ENCODE results near the gene COLEC12.
"Not testable (repeated sequence)": the region's sequence is repeated elsewhere in the genome, so short reads cannot be mapped to it uniquely, and the experiment has no call there.

The COLEC12 gene

DNA sequence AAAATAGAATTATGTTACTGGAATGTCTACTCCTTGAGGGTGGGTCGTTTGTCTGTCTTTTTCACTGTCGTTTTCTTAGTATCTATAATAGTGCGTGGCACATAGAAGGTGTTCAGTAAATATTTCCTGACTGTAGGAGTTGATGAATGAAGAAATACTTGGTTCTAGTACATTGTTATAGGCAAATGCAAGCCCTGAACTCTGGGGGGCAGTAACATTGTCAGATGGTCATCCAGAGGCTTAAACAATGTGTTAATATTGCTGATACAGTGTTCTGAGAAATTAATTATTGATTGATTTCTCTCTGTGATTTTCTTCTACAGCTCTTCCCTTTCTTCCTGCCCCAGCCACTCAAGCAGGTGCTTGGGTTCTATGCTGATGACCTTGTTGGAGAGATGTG, 208.2 kb downstream of the COLEC12 start:
- TF ChIP-seq, protein P1, sequence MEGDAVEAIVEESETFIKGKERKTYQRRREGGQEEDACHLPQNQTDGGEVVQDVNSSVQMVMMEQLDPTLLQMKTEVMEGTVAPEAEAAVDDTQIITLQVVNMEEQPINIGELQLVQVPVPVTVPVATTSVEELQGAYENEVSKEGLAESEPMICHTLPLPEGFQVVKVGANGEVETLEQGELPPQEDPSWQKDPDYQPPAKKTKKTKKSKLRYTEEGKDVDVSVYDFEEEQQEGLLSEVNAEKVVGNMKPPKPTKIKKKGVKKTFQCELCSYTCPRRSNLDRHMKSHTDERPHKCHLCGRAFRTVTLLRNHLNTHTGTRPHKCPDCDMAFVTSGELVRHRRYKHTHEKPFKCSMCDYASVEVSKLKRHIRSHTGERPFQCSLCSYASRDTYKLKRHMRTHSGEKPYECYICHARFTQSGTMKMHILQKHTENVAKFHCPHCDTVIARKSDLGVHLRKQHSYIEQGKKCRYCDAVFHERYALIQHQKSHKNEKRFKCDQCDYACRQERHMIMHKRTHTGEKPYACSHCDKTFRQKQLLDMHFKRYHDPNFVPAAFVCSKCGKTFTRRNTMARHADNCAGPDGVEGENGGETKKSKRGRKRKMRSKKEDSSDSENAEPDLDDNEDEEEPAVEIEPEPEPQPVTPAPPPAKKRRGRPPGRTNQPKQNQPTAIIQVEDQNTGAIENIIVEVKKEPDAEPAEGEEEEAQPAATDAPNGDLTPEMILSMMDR (IDR thresholded peaks at IDR 0.05; ENCODE audit: low read depth, low read length, missing control alignments) = peak; percentile 58
- no peaks in the 10 kb centered on the region for H3K36me3 ChIP-seq (replicated peaks)
- in situ Hi-C loops (cut with HindIII; ENCODE audit: low pct_ligation_motif_present, low sequenced_read_pairs) = no loop called here
- no peak overlapping the region for H3K4me3 ChIP-seq (ENCODE audit: low read depth, low read length)
- no peak overlapping the region for H3K27ac ChIP-seq
- peak; percentile 6 for DNase-seq
- H3K27me3 ChIP-seq (replicated peaks) = peaks cover 14% of the 10 kb centered on the region

DNA sequence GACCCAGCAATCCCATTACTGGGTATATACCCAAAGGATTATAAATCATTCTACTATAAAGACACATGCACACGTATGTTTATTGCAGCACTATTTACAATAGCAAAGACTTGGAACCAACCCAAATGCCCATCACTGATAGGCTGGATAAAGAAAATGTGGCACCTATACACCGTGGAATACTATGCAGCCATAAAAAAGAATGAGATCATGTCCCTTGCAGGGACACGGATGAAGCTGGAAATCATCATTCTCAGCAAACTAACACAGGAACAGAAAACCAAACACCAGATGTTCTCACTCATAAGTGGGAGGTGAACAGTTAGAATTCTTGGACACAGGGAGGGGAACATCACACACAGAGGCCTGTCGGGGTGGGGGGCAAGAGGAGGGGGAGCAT, 210.5 kb downstream of the COLEC12 start:
- H3K27ac ChIP-seq; DNase-seq; in situ Hi-C loops (cut with HindIII; ENCODE audit: low pct_ligation_motif_present, low sequenced_read_pairs); H3K4me3 ChIP-seq (ENCODE audit: low read depth, low read length); H3K36me3 ChIP-seq (replicated peaks): not testable (repeated sequence)
- H3K27me3 ChIP-seq (replicated peaks) = peaks cover 12% of the 10 kb centered on the region

- no peaks in the 10 kb centered on the region for H3K36me3 ChIP-seq (replicated peaks)
- no peak for DNase-seq
- in situ Hi-C loops (cut with HindIII; ENCODE audit: low pct_ligation_motif_present, low sequenced_read_pairs) = no loop called here
- no peak overlapping the region for H3K4me3 ChIP-seq (ENCODE audit: low read depth, low read length)
- no peak overlapping the region for H3K27ac ChIP-seq
- peaks cover 5% of the 10 kb centered on the region for H3K27me3 ChIP-seq (replicated peaks)
- TF ChIP-seq, protein P1 (IDR thresholded peaks at IDR 0.05; ENCODE audit: low read depth, low read length, missing control alignments) = no peak
Observed at GRCh38 chr18:289026-289425, 211.5 kb downstream of the COLEC12 start.

DNA sequence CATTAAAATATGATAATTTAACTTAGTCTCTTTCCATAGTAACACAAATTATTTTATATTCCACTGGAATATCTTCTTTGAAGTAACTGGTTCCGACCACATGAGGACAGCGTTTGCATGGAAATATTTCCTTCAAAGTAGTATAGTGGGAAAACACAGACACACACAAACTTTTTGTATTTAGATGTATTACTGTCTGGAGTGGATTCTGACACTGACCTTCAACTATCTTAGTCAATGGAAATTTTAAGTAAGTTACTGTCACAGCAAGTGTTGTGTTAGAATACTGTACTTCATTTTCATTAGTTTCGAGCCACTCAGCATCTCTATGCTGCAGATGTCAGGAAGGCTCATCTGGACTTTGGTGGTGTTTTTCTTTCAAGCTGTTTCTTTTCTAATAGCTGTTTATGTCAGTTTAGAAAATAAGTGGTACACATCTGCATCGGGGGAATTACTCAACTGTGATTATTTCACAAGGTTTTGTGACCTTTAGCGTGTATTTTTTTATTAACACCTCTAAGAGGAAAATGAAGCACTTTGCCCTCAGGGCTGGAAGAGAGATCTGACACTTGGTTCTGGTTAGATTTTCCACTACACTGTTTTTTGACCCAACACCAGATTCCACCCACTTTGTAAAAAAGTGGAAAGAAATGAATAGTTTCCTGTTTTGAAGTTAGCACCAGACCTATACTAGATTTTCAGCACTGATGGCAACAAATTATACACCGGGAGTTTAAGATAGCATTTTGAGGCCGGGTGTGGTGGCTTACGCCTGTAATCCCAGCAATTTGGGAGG, 213.8 kb downstream of the COLEC12 start:
- no peak overlapping the region for H3K27ac ChIP-seq
- in situ Hi-C loops (cut with HindIII; ENCODE audit: low pct_ligation_motif_present, low sequenced_read_pairs) = no loop called here
- TF ChIP-seq, protein P1 (IDR thresholded peaks at IDR 0.05; ENCODE audit: low read depth, low read length, missing control alignments) = peak; percentile 65
- peaks cover 4% of the 10 kb centered on the region for H3K27me3 ChIP-seq (replicated peaks)
- no peak overlapping the region for H3K4me3 ChIP-seq (ENCODE audit: low read depth, low read length)
- H3K36me3 ChIP-seq (replicated peaks) = no peaks in the 10 kb centered on the region
- peak; percentile 6 for DNase-seq

DNA sequence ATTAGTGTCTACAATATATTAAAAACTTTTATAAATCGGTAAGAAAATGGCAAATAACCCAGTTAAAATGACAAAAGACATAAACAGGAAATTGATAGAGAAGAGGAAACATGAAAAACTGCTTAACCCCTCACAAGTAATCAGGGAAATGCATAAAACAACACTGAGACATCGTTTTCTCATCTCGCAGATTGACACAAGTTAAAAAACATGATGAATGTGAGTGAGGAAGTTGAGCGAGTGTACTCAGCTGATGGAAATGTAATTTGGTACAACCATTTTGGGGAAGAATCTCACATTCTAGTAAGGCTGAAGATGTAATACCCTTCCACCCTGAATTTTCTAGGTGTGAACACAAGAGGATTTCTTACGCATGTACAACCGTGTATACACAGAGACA, 214.7 kb downstream of the COLEC12 start:
- in situ Hi-C loops (cut with HindIII; ENCODE audit: low pct_ligation_motif_present, low sequenced_read_pairs) = no loop called here
- Histone ChIP-seq H3K27ac (no peak overlapping the region), H3K27me3 (replicated peaks) (peaks cover 4% of the 10 kb centered on the region), H3K36me3 (replicated peaks) (no peaks in the 10 kb centered on the region), H3K4me3 (ENCODE audit: low read depth, low read length) (no peak overlapping the region)
- no peak for DNase-seq
- TF ChIP-seq, protein P1 (IDR thresholded peaks at IDR 0.05; ENCODE audit: low read depth, low read length, missing control alignments) = no peak

DNA sequence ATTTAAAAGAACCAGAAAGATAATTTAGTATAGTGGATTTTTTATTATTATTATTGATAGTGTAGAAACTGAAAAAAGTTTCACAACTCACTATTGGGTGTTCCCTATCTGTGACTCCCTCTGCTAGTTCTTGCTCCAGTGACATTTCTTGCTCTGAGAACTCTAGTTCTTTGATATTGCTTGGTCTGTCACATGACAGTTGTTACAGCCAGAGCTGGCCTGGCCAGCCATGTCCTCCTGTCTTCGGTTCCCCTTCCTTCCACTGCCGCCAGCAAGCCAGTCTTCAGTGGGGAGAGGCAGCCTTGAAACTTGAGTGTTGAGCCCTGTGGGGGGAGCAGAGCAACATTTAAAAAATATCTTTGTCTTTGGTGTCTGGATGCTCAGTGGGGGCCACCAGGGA, 225.0 kb downstream of the COLEC12 start:
- H3K27ac ChIP-seq = no peak overlapping the region
- no peaks in the 10 kb centered on the region for H3K27me3 ChIP-seq (replicated peaks)
- H3K4me3 ChIP-seq (ENCODE audit: low read depth, low read length) = no peak overlapping the region
- H3K36me3 ChIP-seq (replicated peaks) = no peaks in the 10 kb centered on the region
- DNase-seq = no peak
- TF ChIP-seq, protein P1 (IDR thresholded peaks at IDR 0.05; ENCODE audit: low read depth, low read length, missing control alignments) = no peak
- in situ Hi-C loops (cut with HindIII; ENCODE audit: low pct_ligation_motif_present, low sequenced_read_pairs) = no loop called here
